Tibial artery (tissue), 4 donors: Measurements from ENCODE around the gene MCF2L.

Source experiments
- DNase-seq, 2 donors: peaks; one replicate each; pipeline ENCODE4 v3.0.0-alpha.2; 2019
- H3K27ac ChIP-seq, 2 donors: fragments of 200-600 bp; sonication (generic) in 1 of 2; 1 replicate in 1 of 2; 2 replicates in 1 of 2; pipeline ENCODE4 v1.5.1; 2018 to 2019; ENCODE audit warnings: mild to moderate bottlenecking in 1 of 2
- H3K27me3 ChIP-seq, 2 donors: fragments of 200-600 bp; sonication (generic) in 1 of 2; one replicate each; pipeline versions ENCODE4 v1.5.1 to v1.6.0; 2016 to 2019
- H3K36me3 ChIP-seq, 3 donors: fragments of 200-600 bp; sonication (generic) in 2 of 3; one replicate each; pipeline ENCODE4 v1.5.1; 2016 to 2019; ENCODE audit warnings: mild to moderate bottlenecking in 2 of 3
- H3K4me1 ChIP-seq, 4 donors: fragments of 200-600 bp; sonication (generic) in 2 of 4; 1 replicate in 3 of 4; 2 replicates in 1 of 4; pipeline ENCODE4 v1.5.1; 2016 to 2019
- H3K4me3 ChIP-seq, 2 donors: fragments of 200-600 bp; sonication (generic) in 1 of 2; 1 replicate in 1 of 2; 2 replicates in 1 of 2; pipeline ENCODE4 v1.5.1; 2018 to 2019; ENCODE audit warnings: mild to moderate bottlenecking in 2 of 2
- H3K9me3 ChIP-seq, 3 donors: fragments of 200-600 bp; sonication (generic) in 1 of 3; one replicate each; pipeline ENCODE4 v1.5.1; 2016 to 2019
- intact Hi-C: fragments of 100-400 bp; cut with DNase I; formaldehyde crosslinking; loops from one replicate; pipeline ENCODE4 v1.15.0; 2023; ENCODE audit warnings: low total_unique reads
- TF ChIP-seq, protein P1 (sequence below), 2 experiments: fragments of 200-600 bp in 1 of 2; fragments of 450-650 bp in 1 of 2; IDR thresholded peaks; one replicate each; pipeline ENCODE4 v1.5.1; 2017 to 2019; ENCODE audit warnings: antibody characterized with exemption in 2 of 2, mild to moderate bottlenecking in 1 of 2, moderate library complexity in 1 of 2

The MCF2L gene

DNA sequence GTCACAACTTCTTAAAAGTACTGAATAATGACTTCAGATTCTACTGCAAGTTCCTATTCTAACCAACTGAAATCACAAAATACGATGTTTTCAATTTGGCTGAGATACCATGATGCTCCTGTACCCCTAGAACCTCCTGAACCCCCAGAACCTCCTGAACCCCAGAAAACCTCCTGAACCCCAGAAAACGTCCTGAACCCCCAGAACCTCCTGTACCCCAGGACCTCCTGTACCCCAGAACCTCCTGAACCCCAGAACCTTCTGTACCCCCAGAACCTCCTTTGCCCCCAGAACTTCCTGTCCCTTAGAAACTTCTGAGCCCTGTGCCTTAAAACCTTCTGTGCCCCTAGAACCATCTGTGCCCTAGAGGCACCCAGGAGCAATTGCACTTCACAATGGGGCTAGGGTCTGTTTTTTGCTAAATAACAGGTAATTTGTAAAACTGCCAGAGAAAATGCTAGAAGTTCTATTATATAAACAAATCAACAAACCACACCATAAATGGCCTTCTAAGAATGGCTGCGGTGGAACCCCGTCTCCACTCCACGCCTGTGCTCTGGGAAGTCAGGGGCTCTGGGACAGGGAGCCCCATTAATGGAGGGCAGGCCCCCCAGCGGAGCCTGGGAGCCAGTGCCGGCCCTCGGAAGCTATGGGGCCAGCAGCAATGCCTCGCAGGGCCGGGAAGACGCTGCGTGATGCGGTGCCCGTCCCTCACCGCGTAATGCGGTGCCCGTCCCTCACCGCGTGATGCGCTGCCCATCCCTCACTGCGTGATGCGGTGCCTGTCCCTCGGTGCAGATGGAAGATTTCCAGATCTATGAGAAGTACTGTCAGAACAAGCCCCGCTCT is 115.3 kb downstream of the MCF2L start:
- TF ChIP-seq, protein P1, sequence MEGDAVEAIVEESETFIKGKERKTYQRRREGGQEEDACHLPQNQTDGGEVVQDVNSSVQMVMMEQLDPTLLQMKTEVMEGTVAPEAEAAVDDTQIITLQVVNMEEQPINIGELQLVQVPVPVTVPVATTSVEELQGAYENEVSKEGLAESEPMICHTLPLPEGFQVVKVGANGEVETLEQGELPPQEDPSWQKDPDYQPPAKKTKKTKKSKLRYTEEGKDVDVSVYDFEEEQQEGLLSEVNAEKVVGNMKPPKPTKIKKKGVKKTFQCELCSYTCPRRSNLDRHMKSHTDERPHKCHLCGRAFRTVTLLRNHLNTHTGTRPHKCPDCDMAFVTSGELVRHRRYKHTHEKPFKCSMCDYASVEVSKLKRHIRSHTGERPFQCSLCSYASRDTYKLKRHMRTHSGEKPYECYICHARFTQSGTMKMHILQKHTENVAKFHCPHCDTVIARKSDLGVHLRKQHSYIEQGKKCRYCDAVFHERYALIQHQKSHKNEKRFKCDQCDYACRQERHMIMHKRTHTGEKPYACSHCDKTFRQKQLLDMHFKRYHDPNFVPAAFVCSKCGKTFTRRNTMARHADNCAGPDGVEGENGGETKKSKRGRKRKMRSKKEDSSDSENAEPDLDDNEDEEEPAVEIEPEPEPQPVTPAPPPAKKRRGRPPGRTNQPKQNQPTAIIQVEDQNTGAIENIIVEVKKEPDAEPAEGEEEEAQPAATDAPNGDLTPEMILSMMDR (IDR thresholded peaks at IDR 0.05) = no peak
- no peak for DNase-seq

DNA sequence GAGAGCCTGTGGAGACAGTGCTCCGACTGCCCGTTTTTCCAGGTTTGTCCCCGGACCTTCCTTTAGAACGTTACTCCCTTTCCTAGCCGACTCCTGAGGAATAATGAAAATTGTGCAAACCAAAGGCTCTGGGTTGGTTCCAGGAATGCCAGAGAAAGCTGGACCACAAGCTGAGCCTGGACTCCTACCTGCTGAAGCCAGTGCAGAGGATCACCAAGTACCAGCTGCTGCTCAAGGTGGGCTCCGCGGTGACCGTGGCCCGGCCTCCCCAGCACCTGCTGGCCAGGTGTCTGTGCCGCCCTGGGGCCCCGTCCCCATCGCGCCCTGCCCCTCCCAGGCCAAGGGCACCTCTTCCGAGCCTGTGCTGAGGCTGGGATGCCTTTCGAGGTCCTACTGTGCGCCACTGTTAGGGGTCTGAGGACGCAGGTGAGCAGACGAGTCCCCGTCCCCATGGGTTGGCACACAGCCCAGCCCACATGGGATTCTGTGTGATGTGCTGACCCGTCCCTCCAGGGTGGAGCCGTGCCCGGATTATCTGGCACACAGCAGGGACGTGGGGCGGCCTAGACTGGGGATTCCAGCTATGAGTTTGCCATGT is 116.0 kb downstream of the MCF2L start:
- Histone ChIP-seq H3K9me3 (no peaks in the 10 kb centered on the region), H3K36me3 (peaks cover 10 to 78% (median 34%) of the 10 kb centered on the region in 3 donors), H3K4me1 (no peaks in the 10 kb centered on the region), H3K27me3 (peaks cover 0 to 4% of the 10 kb centered on the region in 2 donors), H3K27ac (no peak overlapping the region), H3K4me3 (no peak overlapping the region)
- TF ChIP-seq, protein P1 (IDR thresholded peaks at IDR 0.05) = no peak
- intact Hi-C loops = no loop called here
- no peak for DNase-seq

More for the DNA sequence above, 115.3 kb downstream of the MCF2L start:
- intact Hi-C loops = no loop called here
- peaks cover 0 to 4% of the 10 kb centered on the region in 2 donors for H3K27me3 ChIP-seq
- H3K36me3 ChIP-seq = peaks cover 10 to 73% (median 34%) of the 10 kb centered on the region in 3 donors
- no peak overlapping the region for H3K27ac ChIP-seq
- H3K4me1 ChIP-seq = no peaks in the 10 kb centered on the region
- no peaks in the 10 kb centered on the region for H3K9me3 ChIP-seq
- no peak overlapping the region for H3K4me3 ChIP-seq

DNA sequence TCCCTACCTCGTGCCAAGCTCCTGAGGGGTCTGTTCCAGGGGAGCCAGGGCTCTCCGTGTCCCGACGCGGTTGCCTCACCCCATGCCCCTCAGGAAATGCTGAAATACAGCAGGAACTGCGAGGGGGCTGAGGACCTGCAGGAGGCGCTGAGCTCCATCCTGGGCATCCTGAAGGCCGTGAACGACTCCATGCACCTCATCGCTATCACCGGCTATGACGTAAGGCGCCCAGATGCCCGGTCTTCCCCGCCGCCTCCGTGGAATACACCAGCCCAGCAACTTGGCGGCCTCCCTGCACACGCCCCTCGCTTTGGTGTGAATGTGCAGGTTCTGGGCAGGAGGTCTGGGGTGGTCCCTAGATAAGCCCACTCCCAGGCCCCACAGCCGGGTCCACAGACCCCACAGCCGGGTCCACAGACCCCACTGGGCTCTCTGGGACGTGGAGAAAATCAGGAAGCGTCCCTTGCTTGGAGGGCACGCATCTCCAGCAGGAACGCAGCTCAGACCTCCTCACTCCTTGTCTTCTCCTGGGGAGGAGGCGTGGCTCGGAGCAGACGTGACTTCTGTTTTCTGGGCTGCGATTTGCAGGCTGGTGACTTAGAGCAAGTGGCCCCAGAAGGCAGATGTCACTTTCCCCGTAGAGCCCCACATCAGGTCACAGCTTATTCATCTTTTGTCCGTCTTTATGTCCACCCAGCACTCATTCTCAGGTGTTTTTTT is 117.2 kb downstream of the MCF2L start:
- Histone ChIP-seq H3K36me3 (peaks cover 10 to 87% (median 34%) of the 10 kb centered on the region in 3 donors), H3K4me3 (no peak overlapping the region), H3K27ac (no peak overlapping the region), H3K27me3 (no peaks in the 10 kb centered on the region), H3K9me3 (no peaks in the 10 kb centered on the region), H3K4me1 (no peaks in the 10 kb centered on the region)
- intact Hi-C loops = no loop called here
- DNase-seq = no peak
- TF ChIP-seq, protein P1 (IDR thresholded peaks at IDR 0.05) = no peak

DNA sequence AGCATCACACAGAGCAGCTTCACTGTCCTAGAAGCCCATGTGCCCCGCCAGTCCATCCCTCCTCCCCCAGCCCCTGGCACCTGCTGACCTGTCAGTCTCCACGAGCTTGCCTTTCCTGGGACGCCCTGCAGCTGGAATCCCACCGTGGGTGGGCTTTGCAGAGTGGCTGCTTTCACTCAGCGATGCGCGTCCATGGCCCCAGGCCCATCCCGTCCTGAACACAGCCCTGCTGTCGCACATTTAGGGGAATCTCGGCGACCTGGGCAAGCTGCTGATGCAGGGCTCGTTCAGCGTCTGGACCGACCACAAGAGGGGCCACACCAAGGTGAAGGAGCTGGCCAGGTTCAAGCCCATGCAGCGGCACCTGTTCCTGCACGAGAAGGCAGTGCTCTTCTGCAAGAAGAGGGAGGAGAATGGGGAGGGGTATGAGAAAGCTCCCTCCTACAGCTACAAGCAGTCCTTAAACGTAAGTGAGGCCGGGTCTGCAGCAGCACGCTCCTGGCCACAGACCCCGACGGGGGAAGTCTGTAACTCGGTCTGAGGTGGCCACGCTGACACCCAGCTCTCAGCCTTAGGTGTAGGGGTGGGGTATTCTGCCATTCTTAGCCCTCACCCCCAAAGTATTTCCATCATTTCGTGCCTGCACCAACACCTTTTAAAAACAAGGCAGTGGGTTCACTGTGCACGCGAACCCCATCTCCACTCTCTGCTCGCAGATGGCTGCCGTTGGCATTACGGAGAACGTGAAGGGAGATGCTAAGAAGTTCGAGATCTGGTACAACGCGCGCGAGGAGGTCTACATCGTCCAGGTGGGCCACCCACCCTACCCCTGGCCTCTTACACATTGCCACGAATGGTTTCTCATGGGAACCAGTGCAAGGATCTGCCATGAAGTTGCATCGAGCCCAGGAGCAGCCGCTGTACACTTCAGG is 118.2 kb downstream of the MCF2L start:
- no peak for DNase-seq

More for the DNA sequence above, 118.2 kb downstream of the MCF2L start:
- peaks cover 10 to 88% (median 34%) of the 10 kb centered on the region in 3 donors for H3K36me3 ChIP-seq
- intact Hi-C loops = no loop called here
- TF ChIP-seq, protein P1 (IDR thresholded peaks at IDR 0.05) = no peak
- no peaks in the 10 kb centered on the region for H3K4me1 ChIP-seq
- H3K9me3 ChIP-seq = no peaks in the 10 kb centered on the region
- no peaks in the 10 kb centered on the region for H3K27me3 ChIP-seq
- no peak overlapping the region for H3K4me3 ChIP-seq
- no peak overlapping the region for H3K27ac ChIP-seq
